Fibroblast of lung (primary cell): Measurements from ENCODE around the gene PALB2. TPM values are rescaled to one million over a fixed set of nuclear protein-coding genes. Genes with fewer than 3 reads are reported as not detected.

Experiments
- DNase-seq, 2 donors: peaks; one replicate each; pipeline versions ENCODE4 v3.0.0 to v3.0.0-alpha.2; 2010; ENCODE audit warnings: low read depth in 2 of 2
- H2AFZ ChIP-seq: 2 replicates; pipeline ENCODE4 v1.5.1; 2012; ENCODE audit warnings: low read length, control low read depth, inconsistent platforms
- H3K27ac ChIP-seq: 2 replicates; pipeline ENCODE4 v1.5.1; 2011; ENCODE audit warnings: low read length, control low read depth; ENCODE audit not compliant: insufficient read depth
- H3K27me3 ChIP-seq: 2 replicates; pipeline ENCODE4 v1.5.1; 2011; ENCODE audit warnings: mild to moderate bottlenecking, low read length; ENCODE audit not compliant: control insufficient read depth, insufficient read depth
- H3K36me3 ChIP-seq: 2 replicates; pipeline ENCODE4 v1.5.1; 2011; ENCODE audit warnings: low read length; ENCODE audit not compliant: control insufficient read depth, insufficient read depth
- H3K4me1 ChIP-seq: 2 replicates; pipeline ENCODE4 v1.5.1; 2011; ENCODE audit warnings: low read length; ENCODE audit not compliant: control insufficient read depth, insufficient read depth; ENCODE audit errors: extremely low read depth
- H3K4me2 ChIP-seq: 2 replicates; pipeline ENCODE4 v1.5.1; 2011; ENCODE audit warnings: low read length, control low read depth; ENCODE audit not compliant: insufficient read depth; ENCODE audit errors: extremely low read depth
- H3K4me3 ChIP-seq, 4 experiments: fragments of 200-600 bp in 1 of 4; sonication (generic) in 1 of 4; replicated peaks in 1 of 4; 2 replicates each; pipeline ENCODE4 v1.5.1; 2011 to 2016; ENCODE audit warnings: low read length in 4 of 4, low read depth in 3 of 4, mild to moderate bottlenecking in 3 of 4, control low read depth in 2 of 4, inconsistent platforms in 1 of 4, mixed read lengths in 1 of 4; ENCODE audit not compliant: insufficient read depth in 1 of 4; ENCODE audit errors: control extremely low read depth in 1 of 4
- H3K79me2 ChIP-seq: 2 replicates; pipeline ENCODE4 v1.5.1; 2012; ENCODE audit warnings: mild to moderate bottlenecking, low read length, inconsistent platforms; ENCODE audit not compliant: control insufficient read depth, insufficient read depth
- H3K9ac ChIP-seq: 2 replicates; pipeline ENCODE4 v1.5.1; 2011; ENCODE audit warnings: mild to moderate bottlenecking, low read length, control low read depth; ENCODE audit not compliant: insufficient read depth
- H3K9me3 ChIP-seq: 2 replicates; pipeline ENCODE4 v1.5.1; 2012; ENCODE audit warnings: low read depth, low read length; ENCODE audit not compliant: control insufficient read depth, insufficient read depth
- H4K20me1 ChIP-seq: 2 replicates; pipeline ENCODE4 v1.5.1; 2011; ENCODE audit warnings: low read length; ENCODE audit not compliant: control insufficient read depth, insufficient read depth; ENCODE audit errors: extremely low read depth
- CTCF ChIP-seq, 2 donors: IDR thresholded peaks in 1 of 2; conservative IDR thresholded peaks in 1 of 2; 1 replicate in 1 of 2; 2 replicates in 1 of 2; pipeline ENCODE4 v1.5.1; 2011 to 2012; ENCODE audit warnings: low read length in 2 of 2, control low read depth in 1 of 2, inconsistent platforms in 1 of 2, low read depth in 1 of 2, mild to moderate bottlenecking in 1 of 2
- EZH2 ChIP-seq: IDR thresholded peaks from 2 replicates; pipeline ENCODE4 v1.5.1; 2012; ENCODE audit warnings: low read length, control low read depth, mild to moderate bottlenecking; ENCODE audit errors: missing control alignments
- polyA plus RNA-seq, 2 donors: library from polyadenylated mRNA; depleted of rRNA in 1 of 2; stranded (reverse) in 1 of 2; unstranded in 1 of 2; fragments of >200 nt; gene quantifications; 2 replicates each; pipeline ENCODE4 v1.2.1, GENCODE V29; 2011 to 2012; ENCODE audit warnings: missing spikeins in 1 of 2
- total RNA-seq: library from RNA; depleted of rRNA; stranded (reverse); fragments of >200 nt; gene quantifications from 2 replicates; pipeline ENCODE4 v1.2.1, GENCODE V29; 2014

Gene PALB2
- total and polyA plus RNA-seq, 2 donors (not counting 1 experiment from before 2014, with no cell fraction given) = 7.7 to 8.1 TPM

- DNase-seq = peak; percentile 83
- Histone ChIP-seq H4K20me1 (no peaks in the 10 kb centered on the region), H3K36me3 (peaks cover 4% of the 10 kb centered on the region), H3K4me2 (peak within 1 kb of the TSS; percentile 74), H3K4me1 (no peaks in the 10 kb centered on the region), H3K79me2 (peaks cover 45% of the 10 kb centered on the region), H3K9me3 (no peaks in the 10 kb centered on the region), H3K4me3 (peak within 1 kb of the TSS; percentile 69 to 100 (median 80)), H3K9ac (peak within 1 kb of the TSS; percentile 97), H2AFZ (peak within 1 kb of the TSS; percentile 91), H3K27me3 (no peaks in the 10 kb centered on the region), H3K27ac (peak within 1 kb of the TSS; percentile 87)
- TF ChIP-seq CTCF (conservative IDR thresholded peaks at IDR 0.05 in 1 of 2, IDR thresholded peaks at IDR 0.05 in 1 of 2; ENCODE audit: low read depth in 1 of 2, low read length in 2 of 2) = peak; percentile 54 to 90
- no peak for TF ChIP-seq EZH2
Observed at GRCh38 chr16:23595951-23596720, 45.0 kb downstream of the PALB2 start, which contains the start of gene NDUFAB1. TSS of gene NDUFAB1 (minus strand) at chr16:23596316. CDS start at chr16:23596290, 26 bp downstream.

GRCh38 chr16:23595246-23595950 lies 45.7 kb downstream of the PALB2 start:
- Histone ChIP-seq H3K4me1 (no peaks in the 10 kb centered on the region), H3K9ac (peak overlapping the region; percentile 97), H2AFZ (no peak overlapping the region), H3K4me3 (peak overlapping the region; percentile 69 to 100 (median 80)), H4K20me1 (no peaks in the 10 kb centered on the region), H3K27ac (peak overlapping the region; percentile 87), H3K9me3 (no peaks in the 10 kb centered on the region), H3K79me2 (peaks cover 50% of the 10 kb centered on the region), H3K36me3 (peaks cover 5% of the 10 kb centered on the region), H3K27me3 (no peaks in the 10 kb centered on the region), H3K4me2 (peak overlapping the region; percentile 74)
- DNase-seq = no peak
- TF ChIP-seq CTCF (conservative IDR thresholded peaks at IDR 0.05 in 1 of 2, IDR thresholded peaks at IDR 0.05 in 1 of 2; ENCODE audit: low read depth in 1 of 2, low read length in 2 of 2) = no peak
- no peak for TF ChIP-seq EZH2

- no peak overlapping the region for H2AFZ ChIP-seq
- no peak for TF ChIP-seq CTCF (conservative IDR thresholded peaks at IDR 0.05 in 1 of 2, IDR thresholded peaks at IDR 0.05 in 1 of 2; ENCODE audit: low read depth in 1 of 2, low read length in 2 of 2)
- no peak for TF ChIP-seq EZH2
- no peak overlapping the region for H3K4me2 ChIP-seq
- no peaks in the 10 kb centered on the region for H3K9me3 ChIP-seq
- H3K27me3 ChIP-seq = no peaks in the 10 kb centered on the region
- no peak overlapping the region for H3K27ac ChIP-seq
- H3K36me3 ChIP-seq = peaks cover 8% of the 10 kb centered on the region
- no peaks in the 10 kb centered on the region for H3K4me1 ChIP-seq
- peaks cover 60% of the 10 kb centered on the region for H3K79me2 ChIP-seq
- no peaks in the 10 kb centered on the region for H4K20me1 ChIP-seq
- no peak overlapping the region for H3K4me3 ChIP-seq
- no peak overlapping the region for H3K9ac ChIP-seq
- no peak for DNase-seq
Observed at GRCh38 chr16:23594186-23594585, 46.9 kb downstream of the PALB2 start.
